ENCODE data around the gene TNFRSF12A. TPM values are rescaled to one million over a fixed set of nuclear protein-coding genes. Genes with fewer than 3 reads are reported as not detected.

The TNFRSF12A gene
- 66.2 TPM for total RNA-seq
- long read RNA-seq, transcript TNFRSF12A-203 (3 exons, 1,678 nt), result minor isoform, 6 of 122 reads
- long read RNA-seq, transcript TNFRSF12A-201 (4 exons, 1,033 nt), result major isoform, 106 of 122 reads
- long read RNA-seq, partial matches to known transcripts, result 3 of 122 reads
- long read RNA-seq, other reads (novel, unspliced or antisense), result 5 of 122 reads

GRCh38 chr16:3020247-3020603, at the start of gene TNFRSF12A:
TNFRSF12A (plus strand) TSS chr16:3020368; CDS start chr16:3020398, 30 bp downstream.
- Histone ChIP-seq H3K9me3 (replicated peaks) (no peaks in the 10 kb centered on the region), H3K27me3 (ENCODE audit: low read depth) (peaks cover 37% of the 10 kb centered on the region), H3K4me3 (peak within 1 kb of the TSS; percentile 83), H3K27ac (replicated peaks) (peak within 1 kb of the TSS; percentile 98), H3K36me3 (peaks cover 5% of the 10 kb centered on the region), H3K4me1 (peaks cover 62% of the 10 kb centered on the region)
- intact Hi-C loops (cut with micrococcal nuclease), result no loop called here
- peak; percentile 83 for DNase-seq
- TF ChIP-seq CTCF (IDR thresholded peaks at IDR 0.05; ENCODE audit: borderline replicate concordance), result peak; percentile 31

- no peak for TF ChIP-seq CTCF (IDR thresholded peaks at IDR 0.05; ENCODE audit: borderline replicate concordance)
- Histone ChIP-seq H3K4me3 (peak overlapping the region; percentile 85), H3K36me3 (peaks cover 5% of the 10 kb centered on the region), H3K27me3 (ENCODE audit: low read depth) (peaks cover 31% of the 10 kb centered on the region), H3K27ac (replicated peaks) (peak overlapping the region; percentile 87), H3K9me3 (replicated peaks) (no peaks in the 10 kb centered on the region), H3K4me1 (peaks cover 62% of the 10 kb centered on the region)
- no peak for DNase-seq
- intact Hi-C loops (cut with micrococcal nuclease), result no loop called here
Observed at GRCh38 chr16:2970563-2970962, 49.6 kb upstream of the TNFRSF12A start.

GRCh38 chr16:2971134-2971984, 48.8 kb upstream of the TNFRSF12A start:
- intact Hi-C loops (cut with micrococcal nuclease), result no loop called here
- no peak for TF ChIP-seq CTCF (IDR thresholded peaks at IDR 0.05; ENCODE audit: borderline replicate concordance)
- peaks cover 5% of the 10 kb centered on the region for H3K36me3 ChIP-seq
- no peak overlapping the region for H3K4me3 ChIP-seq
- peaks cover 26% of the 10 kb centered on the region for H3K27me3 ChIP-seq (ENCODE audit: low read depth)
- DNase-seq, result no peak
- H3K27ac ChIP-seq (replicated peaks), result no peak overlapping the region
- peaks cover 60% of the 10 kb centered on the region for H3K4me1 ChIP-seq
- no peaks in the 10 kb centered on the region for H3K9me3 ChIP-seq (replicated peaks)

- peaks cover 5% of the 10 kb centered on the region for H3K36me3 ChIP-seq
- H3K27ac ChIP-seq (replicated peaks), result no peak overlapping the region
- H3K4me3 ChIP-seq, result no peak overlapping the region
- H3K9me3 ChIP-seq (replicated peaks), result no peaks in the 10 kb centered on the region
- intact Hi-C loops (cut with micrococcal nuclease), result no loop called here
- peaks cover 52% of the 10 kb centered on the region for H3K4me1 ChIP-seq
- H3K27me3 ChIP-seq (ENCODE audit: low read depth), result peaks cover 23% of the 10 kb centered on the region
- no peak for DNase-seq
- TF ChIP-seq CTCF (IDR thresholded peaks at IDR 0.05; ENCODE audit: borderline replicate concordance), result no peak
Observed at GRCh38 chr16:2971985-2972784, 48.0 kb upstream of the TNFRSF12A start.

- intact Hi-C loops (cut with micrococcal nuclease), result no loop called here
- no peak for DNase-seq
- Histone ChIP-seq H3K4me1 (peaks cover 43% of the 10 kb centered on the region), H3K36me3 (peaks cover 5% of the 10 kb centered on the region), H3K4me3 (no peak overlapping the region), H3K27ac (replicated peaks) (no peak overlapping the region), H3K27me3 (ENCODE audit: low read depth) (peaks cover 21% of the 10 kb centered on the region), H3K9me3 (replicated peaks) (no peaks in the 10 kb centered on the region)
- no peak for TF ChIP-seq CTCF (IDR thresholded peaks at IDR 0.05; ENCODE audit: borderline replicate concordance)
Observed at GRCh38 chr16:2973093-2973492, 47.1 kb upstream of the TNFRSF12A start.
